NCI-H748 (cell line): ENCODE measurements around the gene ADAM15.

Experiments used
- DNase-seq: peaks from one replicate; lab custom pipeline; 2025; ENCODE audit not compliant: unreplicated experiment; lab: John Stamatoyannopoulos, UW

Gene ADAM15

GRCh38 chr1:155051342-155051776, 243 bp downstream of the ADAM15 start:
- DNase-seq, result no peak

- peak; percentile 52 for DNase-seq
Observed at GRCh38 chr1:155051777-155052398, 772 bp downstream of the ADAM15 start.

- peak; percentile 39 for DNase-seq
Observed at GRCh38 chr1:155052439-155053395, 1.6 kb downstream of the ADAM15 start.

- no peak for DNase-seq
Observed at GRCh38 chr1:155053531-155054105, 2.5 kb downstream of the ADAM15 start.

GRCh38 chr1:155057104-155057503, 6.0 kb downstream of the ADAM15 start:
- no peak for DNase-seq

GRCh38 chr1:155057788-155058211, 6.7 kb downstream of the ADAM15 start:
- DNase-seq, result no peak

- no peak for DNase-seq
Observed at GRCh38 chr1:155060736-155061135, 9.6 kb downstream of the ADAM15 start.

GRCh38 chr1:155061381-155062150, 10.4 kb downstream of the ADAM15 start:
- DNase-seq, result peak; percentile 94

- peak; percentile 68 for DNase-seq
Observed at GRCh38 chr1:155062151-155062686, 11.1 kb downstream of the ADAM15 start.

GRCh38 chr1:155062702-155063411, 11.7 kb downstream of the ADAM15 start:
- peak; percentile 84 for DNase-seq

- DNase-seq, result peak; percentile 81
Observed at GRCh38 chr1:155063550-155064110, 12.5 kb downstream of the ADAM15 start, which contains the start of gene EFNA4. Gene EFNA4, plus strand, starts transcription at chr1:155063740. Its CDS starts 84 bp downstream, at chr1:155063824.

GRCh38 chr1:155064111-155064831, 13.2 kb downstream of the ADAM15 start:
- DNase-seq, result peak; percentile 66

GRCh38 chr1:155064832-155065429, 13.8 kb downstream of the ADAM15 start:
- no peak for DNase-seq

GRCh38 chr1:155066777-155067176, 15.7 kb downstream of the ADAM15 start:
- DNase-seq, result no peak

- DNase-seq, result no peak
Observed at GRCh38 chr1:155068599-155068998, 17.5 kb downstream of the ADAM15 start.

- peak; percentile 78 for DNase-seq
Observed at GRCh38 chr1:155069551-155070157, 18.5 kb downstream of the ADAM15 start.

- peak; percentile 78 for DNase-seq
Observed at GRCh38 chr1:155070158-155070621, 19.1 kb downstream of the ADAM15 start.
